ENCODE results near the gene MAPK14.

Gene MAPK14

DNA sequence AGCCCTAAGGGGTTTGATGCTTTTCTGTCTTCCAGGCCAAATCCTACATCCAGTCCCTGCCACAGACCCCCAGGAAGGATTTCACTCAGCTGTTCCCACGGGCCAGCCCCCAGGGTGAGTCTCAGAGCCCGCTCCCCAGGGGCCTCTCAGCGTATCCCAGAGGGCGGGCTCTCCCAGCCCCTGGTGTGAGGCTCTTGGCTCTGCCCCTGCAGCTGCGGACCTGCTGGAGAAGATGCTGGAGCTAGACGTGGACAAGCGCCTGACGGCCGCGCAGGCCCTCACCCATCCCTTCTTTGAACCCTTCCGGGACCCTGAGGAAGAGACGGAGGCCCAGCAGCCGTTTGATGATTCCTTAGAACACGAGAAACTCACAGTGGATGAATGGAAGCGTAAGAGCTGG is 111.1 kb downstream of the MAPK14 start:
- no peak for DNase-seq (ENCODE audit: low read depth)

DNA sequence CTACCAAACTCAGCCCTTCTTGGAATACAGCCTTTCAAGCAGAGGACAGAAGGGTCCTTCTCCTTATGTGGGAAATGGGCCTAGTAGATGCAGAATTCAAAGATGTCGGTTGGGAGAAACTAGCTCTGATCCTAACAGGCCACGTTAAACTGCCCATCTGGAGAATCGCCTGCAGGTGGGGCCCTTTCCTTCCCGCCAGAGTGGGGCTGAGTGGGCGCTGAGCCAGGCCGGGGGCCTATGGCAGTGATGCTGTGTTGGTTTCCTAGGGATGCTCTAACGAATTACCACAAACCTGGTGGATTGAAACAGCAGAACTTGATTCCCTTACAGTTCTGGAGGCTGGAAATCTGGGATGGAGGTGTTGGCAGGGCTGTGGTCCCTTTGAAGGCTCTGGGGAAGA is 111.8 kb downstream of the MAPK14 start:
- no peak for DNase-seq (ENCODE audit: low read depth)

DNA sequence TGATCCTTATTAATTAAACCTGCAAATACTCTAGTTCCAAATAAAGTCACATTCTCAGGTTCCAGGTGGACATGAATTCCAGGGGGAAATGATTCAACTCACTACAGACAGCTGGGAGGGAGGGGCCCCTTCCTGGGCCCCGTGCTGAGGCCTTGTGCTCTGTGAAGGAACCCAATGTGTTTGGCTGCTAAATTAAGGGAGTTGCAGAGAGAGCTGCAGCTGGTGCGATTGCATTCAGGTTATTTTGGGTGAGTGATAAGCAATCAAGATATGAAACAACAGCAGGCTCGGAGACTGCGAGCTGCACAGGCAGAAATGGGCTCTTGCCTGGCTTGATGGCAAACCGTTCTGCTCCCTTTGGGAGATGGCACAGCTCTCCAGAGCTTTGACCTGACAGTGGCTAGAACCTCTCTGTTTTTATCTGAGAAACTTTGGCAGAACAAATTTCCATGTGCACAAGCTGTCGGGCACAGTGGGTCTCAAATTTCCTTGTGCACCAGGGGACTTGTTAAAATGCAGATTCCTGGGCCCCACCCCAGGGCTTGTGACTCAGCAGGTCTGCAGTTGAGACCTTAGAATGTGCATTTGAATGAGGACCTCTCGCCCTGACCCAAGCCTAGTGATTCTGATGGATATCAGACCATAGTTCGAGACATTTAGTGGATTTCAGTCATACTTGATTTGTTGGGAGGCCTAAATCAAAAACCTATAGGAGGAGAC is 112.5 kb downstream of the MAPK14 start:
- DNase-seq (ENCODE audit: low read depth): no peak

DNA sequence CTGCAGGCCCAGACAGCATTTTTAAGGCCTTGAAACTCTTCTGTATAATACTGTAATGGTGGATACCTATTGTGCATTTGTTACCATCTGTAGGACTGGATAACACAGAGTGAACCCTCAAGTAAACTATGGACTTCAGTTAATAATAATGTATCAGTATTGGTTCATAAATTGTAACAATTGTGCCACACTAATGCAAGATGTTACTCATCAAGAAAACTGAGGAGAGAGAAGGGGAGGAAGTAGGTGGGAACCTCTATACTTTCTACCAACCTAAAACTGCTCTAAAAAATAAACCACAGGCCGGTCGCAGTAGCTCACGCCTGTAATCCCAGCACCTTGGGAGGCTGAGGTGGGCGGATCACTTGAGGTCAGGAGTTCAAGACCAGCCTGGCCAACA is 113.5 kb downstream of the MAPK14 start:
- no peak for DNase-seq (ENCODE audit: low read depth)

DNA sequence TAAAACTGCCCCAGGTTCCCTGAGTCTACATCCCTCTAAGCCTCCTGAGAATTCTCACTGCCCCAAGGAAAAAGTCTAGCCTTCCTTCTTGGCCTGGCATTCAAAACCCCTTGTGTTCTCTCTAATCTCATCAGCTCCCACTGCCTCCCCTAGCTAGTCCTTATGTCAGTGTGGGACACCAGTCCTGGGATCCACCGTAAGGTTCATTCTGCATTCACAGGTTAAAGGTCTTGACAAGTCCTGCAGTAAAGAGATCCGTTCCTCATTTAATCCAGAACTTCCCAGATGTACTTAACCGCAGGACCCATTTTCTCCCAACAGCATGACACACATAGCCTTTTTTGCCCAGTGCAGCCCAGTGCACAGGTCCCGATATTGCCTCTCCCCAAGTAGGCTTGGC is 114.4 kb downstream of the MAPK14 start:
- no peak for DNase-seq (ENCODE audit: low read depth)

DNA sequence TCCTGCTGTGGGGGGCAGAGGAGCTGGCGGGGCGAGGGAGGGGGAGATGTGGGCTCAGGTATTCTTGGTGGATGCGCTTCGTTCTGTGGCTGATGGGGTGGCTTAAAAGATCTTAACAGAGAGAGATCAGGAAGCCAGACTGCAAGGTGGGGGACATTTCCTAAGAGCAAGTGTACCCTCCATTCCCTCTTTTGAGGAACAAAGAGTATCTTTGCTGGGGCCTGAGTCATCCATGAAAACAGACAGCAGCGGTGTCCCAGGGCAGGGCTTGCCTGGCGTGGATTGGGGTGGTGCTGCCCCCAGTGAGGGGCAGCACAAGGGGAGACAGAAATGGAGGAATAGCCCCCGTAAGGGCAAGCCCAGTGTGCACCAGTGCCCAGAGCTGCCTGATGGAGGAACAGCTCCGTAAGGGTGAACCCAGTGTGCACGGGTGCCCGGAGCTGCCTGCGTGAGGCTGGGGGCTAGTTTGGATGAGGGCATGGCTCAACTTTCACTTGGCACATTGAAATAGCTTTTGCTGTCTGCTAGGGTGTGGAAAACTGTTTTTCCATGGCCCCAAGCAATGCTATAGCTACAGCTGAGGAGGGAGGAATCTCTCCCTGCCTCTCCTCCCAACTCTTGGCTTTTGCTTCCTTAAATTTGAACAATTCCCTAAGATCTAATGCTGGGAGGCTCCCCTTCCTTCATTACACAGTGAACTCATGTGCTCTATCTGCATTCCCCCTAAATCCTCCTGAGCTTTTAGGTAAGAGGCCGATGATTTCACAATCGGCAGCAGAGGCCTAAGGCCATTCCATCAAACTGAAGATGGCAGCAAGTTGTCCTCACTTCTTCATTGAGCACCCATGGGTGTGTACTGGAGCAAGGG is 115.6 kb downstream of the MAPK14 start:
- no peak for DNase-seq (ENCODE audit: low read depth)

DNA sequence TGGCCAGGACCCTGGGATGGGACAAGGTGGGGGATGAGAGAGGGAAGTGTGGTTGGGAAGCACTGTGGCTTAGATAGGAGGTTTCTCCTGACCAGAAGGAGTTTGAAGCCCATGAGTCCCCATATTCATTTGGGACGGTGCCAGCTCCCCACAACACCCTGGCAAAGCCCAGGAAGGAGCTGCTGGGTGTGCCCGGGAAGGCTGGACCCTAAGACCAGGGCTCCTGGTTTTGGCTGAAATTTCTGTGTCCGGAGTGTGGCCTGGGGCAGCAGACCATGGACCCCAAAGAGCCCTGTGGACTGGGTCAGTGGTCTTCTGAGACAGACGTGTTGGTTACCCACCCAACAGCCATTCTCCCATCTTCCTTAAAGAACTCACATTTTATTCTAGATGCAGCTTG is 117.9 kb downstream of the MAPK14 start:
- no peak for DNase-seq (ENCODE audit: low read depth)

DNA sequence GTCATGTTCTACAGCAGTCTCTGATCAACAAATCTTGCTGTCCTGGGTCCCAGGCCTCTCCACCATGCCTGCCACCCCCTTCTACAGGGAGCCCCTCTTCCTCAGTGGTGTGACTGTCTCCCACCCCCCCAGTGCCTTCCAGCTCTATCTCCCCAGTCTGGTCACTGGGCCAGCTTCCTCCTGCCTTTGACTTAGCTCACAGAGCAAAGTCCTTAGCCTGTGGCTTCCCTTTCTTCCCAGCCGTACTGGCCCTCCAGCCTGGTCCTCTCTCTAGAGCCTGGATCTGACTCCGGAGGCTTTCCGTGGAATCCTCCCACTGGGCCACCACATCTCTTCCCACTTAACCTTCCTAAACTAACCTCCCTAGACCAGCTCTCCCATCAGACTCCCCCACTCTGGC is 119.7 kb downstream of the MAPK14 start:
- DNase-seq (ENCODE audit: low read depth): no peak

DNA sequence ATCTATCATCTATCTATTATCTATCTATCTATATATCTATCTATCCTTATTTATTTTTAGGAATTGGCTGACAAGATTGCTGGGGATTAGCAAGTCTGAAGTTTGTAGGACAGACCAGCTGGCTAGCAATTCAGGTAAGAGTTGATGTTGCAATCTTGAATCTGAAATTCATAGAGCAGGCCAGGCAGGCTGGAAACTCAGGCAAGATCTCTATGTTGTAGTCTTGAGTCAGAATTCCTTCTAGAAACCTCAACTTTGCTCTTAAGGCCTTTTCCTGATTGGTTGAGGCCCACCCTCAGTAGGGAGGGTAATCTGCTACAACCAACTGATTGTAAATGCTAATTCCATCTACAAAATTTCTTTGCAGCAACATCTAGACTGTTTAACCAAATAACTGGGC is 121.9 kb downstream of the MAPK14 start:
- DNase-seq (ENCODE audit: low read depth): no peak

DNA sequence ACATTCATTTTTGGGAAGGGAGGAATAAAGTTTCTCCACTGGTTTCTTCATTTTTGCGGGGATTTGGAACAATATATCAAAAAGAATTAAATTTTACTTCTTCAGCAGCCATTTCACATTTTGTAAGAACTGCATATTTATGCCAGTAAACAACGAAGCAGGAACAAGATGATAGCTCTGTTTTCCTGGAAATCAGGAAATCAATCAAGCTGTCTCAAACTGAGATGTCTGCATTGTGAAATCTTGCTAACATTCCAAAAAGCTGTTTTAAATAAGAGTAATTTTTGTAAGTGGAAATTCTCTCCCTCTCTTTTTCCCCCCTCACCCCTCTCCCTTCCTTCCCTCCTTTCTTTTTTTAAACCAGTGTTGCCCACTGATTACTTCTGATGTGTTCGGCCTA is 122.7 kb downstream of the MAPK14 start:
- DNase-seq (ENCODE audit: low read depth): no peak

DNA sequence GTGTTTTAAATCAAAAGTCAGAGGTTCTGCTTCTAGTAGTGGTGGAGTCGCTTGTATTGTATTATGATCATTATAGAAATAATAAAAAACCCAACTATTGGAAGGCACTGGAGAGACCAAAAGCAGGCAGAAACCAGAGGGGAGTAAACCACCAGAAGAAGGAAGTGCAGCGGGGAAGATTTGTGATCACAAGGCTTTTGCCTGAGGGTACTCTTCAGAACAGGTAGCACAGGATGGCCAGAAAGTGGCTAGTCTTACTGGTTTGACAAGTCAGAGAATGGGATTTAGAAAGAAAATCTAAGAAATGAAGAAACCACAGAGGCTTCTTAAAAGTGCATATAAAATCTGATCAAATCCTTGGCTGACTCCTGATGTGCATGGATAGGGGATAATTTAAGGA is 126.7 kb downstream of the MAPK14 start:
- no peak for DNase-seq (ENCODE audit: low read depth)

DNA sequence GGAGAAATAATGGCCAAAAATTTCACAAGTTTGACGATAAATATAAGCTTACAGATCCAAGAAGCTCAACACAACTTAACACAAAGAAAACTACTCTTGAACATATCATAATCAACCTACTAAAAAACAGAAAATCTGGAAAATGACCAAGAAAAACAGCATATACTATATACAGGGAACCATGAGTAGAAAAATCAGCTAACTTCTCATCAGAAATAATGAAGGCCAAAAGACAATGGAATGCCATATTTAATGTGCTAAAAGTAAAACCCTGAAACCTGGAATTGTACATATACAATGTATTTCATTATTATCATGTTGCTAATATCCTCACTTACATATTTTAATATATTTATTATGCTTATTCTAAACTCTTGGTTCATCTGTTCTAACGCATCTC is 128.1 kb downstream of the MAPK14 start:
- no peak for DNase-seq (ENCODE audit: low read depth)

DNA sequence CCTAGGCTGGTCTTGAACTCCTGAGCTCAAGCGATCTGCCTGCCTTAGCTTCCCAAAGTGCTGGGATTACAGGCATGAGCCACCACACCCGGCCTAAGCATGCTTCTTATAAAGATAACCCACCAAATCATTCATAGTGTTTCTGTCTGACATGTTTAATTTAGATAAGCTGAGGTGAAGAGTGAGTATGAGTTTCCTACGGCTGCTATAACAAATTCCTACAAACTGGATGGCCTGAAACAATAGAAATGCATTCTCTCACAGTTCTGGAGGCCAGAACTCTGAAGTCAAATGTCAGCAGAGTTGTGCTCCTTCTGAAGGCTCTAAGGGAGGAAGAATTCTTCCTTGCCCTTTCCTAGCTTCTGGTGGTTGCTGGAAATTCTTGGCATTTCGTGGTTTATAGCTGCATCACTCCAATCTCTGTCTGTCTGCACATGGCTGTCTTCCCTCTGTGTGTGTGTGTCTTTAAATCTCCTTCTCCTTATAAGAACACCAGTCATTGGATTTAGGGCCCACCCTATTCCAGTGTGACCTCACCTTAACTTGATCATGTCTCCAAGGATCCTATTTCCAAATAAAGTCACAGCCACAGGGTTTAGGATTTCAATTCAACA is 132.6 kb downstream of the MAPK14 start:
- no peak for DNase-seq (ENCODE audit: low read depth)

All from HS-5 (cell line).